ENCODE results near the gene SH3BP5. TPM values are rescaled to one million over a fixed set of nuclear protein-coding genes. Genes with fewer than 3 reads are reported as not detected.
"Not testable (repeated sequence)": the region's sequence is repeated elsewhere in the genome, so short reads cannot be mapped to it uniquely, and the experiment has no call there.

The SH3BP5 gene
- total RNA-seq, 2 donors from 2014 or later: 13.7 to 21.8 TPM

DNA sequence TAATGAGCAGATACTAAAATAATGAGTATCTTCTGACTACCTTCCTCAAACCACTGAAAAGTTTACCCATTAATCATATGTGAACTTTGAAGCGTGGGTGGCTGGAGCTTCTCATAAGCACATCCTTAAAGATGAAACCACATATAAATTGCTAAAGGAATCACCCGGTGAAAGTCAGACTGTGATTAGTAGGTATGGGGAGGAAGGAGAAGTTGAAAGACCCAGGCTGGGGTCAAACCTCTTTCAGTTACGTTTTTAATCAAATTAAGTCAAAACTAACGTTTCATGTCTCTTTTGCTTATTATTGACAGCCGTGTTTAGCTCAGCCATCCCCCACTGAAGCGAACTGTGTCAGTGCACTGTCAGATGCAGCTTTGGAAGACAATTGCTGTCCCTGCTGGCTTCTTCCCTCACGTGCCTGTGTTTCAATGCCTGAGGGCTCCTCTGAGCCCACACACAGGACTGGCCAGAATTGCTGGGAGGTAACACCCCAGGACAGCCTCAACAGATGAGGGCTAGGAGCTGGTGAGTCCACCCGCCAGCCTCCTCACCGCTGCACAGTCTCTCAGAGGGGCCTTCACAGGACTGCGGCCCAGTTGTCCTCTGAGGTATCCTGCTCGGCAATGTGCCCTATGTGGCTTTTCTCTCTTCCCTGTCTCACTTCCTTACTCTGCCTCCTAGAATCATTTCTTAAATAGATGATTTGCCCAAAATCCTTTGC is 29.3 kb upstream of the SH3BP5 start:
- Histone ChIP-seq H3K27ac (peak overlapping the region in 1 of 4 donors; percentile 25), H3K4me3 (no peak overlapping the region), H3K4me1 (peaks cover 12% of the 10 kb centered on the region), H3K9me3 (no peaks in the 10 kb centered on the region), H3K36me3 (replicated peaks in 1 of 2; ENCODE audit: insufficient read depth in 1 of 2, low read depth in 2 of 2) (no peaks in the 10 kb centered on the region), H3K27me3 (no peaks in the 10 kb centered on the region)
- ATAC-seq (no peak), DNase-seq (peak in 1 of 4 donors; percentile 16)
- intact Hi-C loops (cut with DNase I): no loop called here
- TF ChIP-seq CTCF (IDR thresholded peaks at IDR 0.05) (no peak), POLR2A (IDR thresholded peaks at IDR 0.05) (no peak)
- WGBS, 2 donors: 67 to 72% methylated on average over 11 of the region's 11 CpGs

DNA sequence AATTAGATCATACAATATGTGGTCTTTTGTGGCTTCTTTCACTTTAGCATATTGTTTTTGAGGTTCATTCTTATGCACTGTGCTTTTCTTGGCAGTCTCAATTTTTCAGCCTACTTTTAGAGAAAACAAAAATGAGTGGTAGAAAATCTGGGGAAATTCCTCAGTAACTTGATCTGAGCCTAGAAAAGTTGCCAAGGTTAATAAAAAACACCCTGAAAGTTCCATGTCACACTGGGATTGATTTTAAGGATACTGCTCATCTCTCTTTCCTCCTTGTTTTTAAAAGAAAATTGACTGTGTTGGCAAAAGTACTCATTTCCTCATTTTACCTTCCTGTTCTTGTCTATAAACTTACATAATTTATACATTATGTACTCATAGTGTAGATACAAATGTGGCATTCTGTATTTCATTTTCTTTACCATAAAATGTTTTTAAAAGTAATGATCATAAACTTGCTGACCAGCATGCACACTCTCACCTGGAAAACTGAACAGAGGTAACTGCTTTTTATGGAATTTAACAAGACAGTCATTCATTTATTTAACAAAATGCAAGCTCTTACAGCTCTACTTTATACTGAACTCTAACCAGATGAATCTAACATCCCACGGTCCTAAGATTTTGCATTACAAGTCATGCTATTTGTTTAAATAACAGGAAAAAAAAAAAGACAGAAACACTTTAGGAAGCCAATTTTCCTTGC is 28.6 kb upstream of the SH3BP5 start:
- Histone ChIP-seq H3K27me3 (no peaks in the 10 kb centered on the region), H3K4me3 (no peak overlapping the region), H3K36me3 (replicated peaks in 1 of 2; ENCODE audit: insufficient read depth in 1 of 2, low read depth in 2 of 2) (no peaks in the 10 kb centered on the region), H3K9me3 (no peaks in the 10 kb centered on the region), H3K27ac (peak overlapping the region in 1 of 4 donors; percentile 20), H3K4me1 (peaks cover 12% of the 10 kb centered on the region)
- intact Hi-C loops (cut with DNase I): no loop called here
- no peak for ATAC-seq
- TF ChIP-seq CTCF (IDR thresholded peaks at IDR 0.05) (no peak), POLR2A (IDR thresholded peaks at IDR 0.05) (no peak)
- DNase-seq: no peak
- WGBS, 2 donors: 56 to 73% methylated on average over 1 of the region's 1 CpG

GRCh38 chr3:15359677-15360397 is 27.5 kb upstream of the SH3BP5 start:
- TF ChIP-seq CTCF (IDR thresholded peaks at IDR 0.05) (no peak), POLR2A (IDR thresholded peaks at IDR 0.05) (no peak)
- DNase-seq (no peak), ATAC-seq (no peak)
- peaks cover 12% of the 10 kb centered on the region for H3K4me1 ChIP-seq
- H3K9me3 ChIP-seq: no peaks in the 10 kb centered on the region
- H3K27ac ChIP-seq: no peak overlapping the region
- 66 to 74% methylated on average over 5 to 6 of the region's 6 CpGs for whole genome bisulfite sequencing, 2 donors
- H3K27me3 ChIP-seq: no peaks in the 10 kb centered on the region
- intact Hi-C loops (cut with DNase I): no loop called here
- no peaks in the 10 kb centered on the region for H3K36me3 ChIP-seq (replicated peaks in 1 of 2; ENCODE audit: insufficient read depth in 1 of 2, low read depth in 2 of 2)
- H3K4me3 ChIP-seq: no peak overlapping the region

GRCh38 chr3:15356651-15357061 is 24.3 kb upstream of the SH3BP5 start:
- 60 to 73% methylated on average over 5 of the region's 5 CpGs for WGBS, 2 donors
- DNase-seq; H3K27me3 ChIP-seq; H3K9me3 ChIP-seq; ATAC-seq; intact Hi-C loops (cut with DNase I); H3K4me3 ChIP-seq; H3K27ac ChIP-seq; H3K4me1 ChIP-seq; H3K36me3 ChIP-seq (replicated peaks in 1 of 2; ENCODE audit: insufficient read depth in 1 of 2, low read depth in 2 of 2): not testable (repeated sequence)

DNA sequence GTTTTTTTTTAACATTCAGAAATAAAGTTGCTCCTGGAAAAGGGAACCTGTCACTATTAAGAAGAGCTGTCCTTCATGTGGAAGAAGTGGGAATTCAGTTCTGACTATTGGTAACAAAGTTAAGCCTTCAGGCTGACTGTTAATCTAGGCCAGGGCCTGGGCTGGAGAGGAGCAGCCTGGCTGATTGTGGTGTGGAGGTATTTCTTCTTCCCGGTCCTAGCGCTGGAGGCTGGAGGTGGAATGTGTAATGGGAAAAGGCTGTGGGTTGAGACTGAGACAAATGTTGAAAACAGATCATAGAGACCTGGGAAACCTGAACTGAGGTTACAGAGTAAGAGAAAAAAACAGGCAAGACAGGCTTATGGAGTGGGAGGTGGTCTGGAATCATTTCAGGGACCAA is 23.8 kb upstream of the SH3BP5 start:
- ATAC-seq: no peak
- Histone ChIP-seq H3K27me3 (no peaks in the 10 kb centered on the region), H3K9me3 (no peaks in the 10 kb centered on the region), H3K36me3 (replicated peaks in 1 of 2; ENCODE audit: insufficient read depth in 1 of 2, low read depth in 2 of 2) (no peaks in the 10 kb centered on the region), H3K4me3 (no peak overlapping the region), H3K27ac (no peak overlapping the region), H3K4me1 (no peaks in the 10 kb centered on the region)
- TF ChIP-seq POLR2A (IDR thresholded peaks at IDR 0.05) (no peak), CTCF (IDR thresholded peaks at IDR 0.05) (no peak)
- 83% methylated on average over 2 of the region's 2 CpGs for WGBS, 2 donors
- intact Hi-C loops (cut with DNase I): no loop called here
- no peak for DNase-seq
